ENCODE data around the gene PRPF4. TPM values are rescaled to one million over a fixed set of nuclear protein-coding genes. Genes with fewer than 3 reads are reported as not detected.

PRPF4 gene
- total RNA-seq, 1 experiment from 2014 or later: 32.4 TPM

- Mint-ChIP-seq H3K27me3 (ENCODE audit: low read depth) (no peaks in the 10 kb centered on the region), H3K4me1 (no peaks in the 10 kb centered on the region), H3K9me3 (no peaks in the 10 kb centered on the region), H3K36me3 (no peaks in the 10 kb centered on the region), H3K4me3 (no peak overlapping the region), H3K27ac (no peak overlapping the region)
- ATAC-seq (no peak), DNase-seq (ENCODE audit: low spot score) (no peak)
- ChIA-PET POLR2A (interaction anchor here (0.5 kb wide), 1 partner anchor 16 kb away, joined by 5 read pairs; the partner anchor contains the start of genes FKBP15 and SLC31A1), CTCF (no interaction called here)
- no peak for TF ChIP-seq NFATC4 (CRISPR knock-in tag; IDR thresholded peaks at IDR 0.05)
- TF ChIP-seq ATF6 (CRISPR knock-in tag; IDR thresholded peaks at IDR 0.05): no peak
- no peak for TF ChIP-seq RELA (CRISPR knock-in tag; IDR thresholded peaks at IDR 0.05; ENCODE audit: borderline replicate concordance)
- TF ChIP-seq SMAD4 (CRISPR knock-in tag; IDR thresholded peaks at IDR 0.05): no peak
- TF ChIP-seq E2F1 (CRISPR knock-in tag; IDR thresholded peaks at IDR 0.05): no peak
- no peak for TF ChIP-seq ZNF416 (CRISPR knock-in tag; IDR thresholded peaks at IDR 0.05)
- no peak for TF ChIP-seq TP53 (CRISPR knock-in tag; IDR thresholded peaks at IDR 0.05)
- TF ChIP-seq KAT7 (CRISPR knock-in tag; IDR thresholded peaks at IDR 0.05; ENCODE audit: borderline replicate concordance): no peak
- no peak for TF ChIP-seq ATF1 (CRISPR knock-in tag; IDR thresholded peaks at IDR 0.05)
- no peak for TF ChIP-seq NR2C2 (CRISPR knock-in tag; IDR thresholded peaks at IDR 0.05)
- TF ChIP-seq ERG (CRISPR knock-in tag; IDR thresholded peaks at IDR 0.05): no peak
- no peak for TF ChIP-seq ZNF425 (CRISPR knock-in tag; conservative IDR thresholded peaks at IDR 0.05)
- no peak for TF ChIP-seq IRF1 (CRISPR knock-in tag; IDR thresholded peaks at IDR 0.05)
- no peak for TF ChIP-seq OVOL2 (CRISPR knock-in tag; IDR thresholded peaks at IDR 0.05; ENCODE audit: borderline replicate concordance)
Measured at GRCh38 chr9:113237026-113237425, 38.4 kb upstream of the PRPF4 start.

- Mint-ChIP-seq H3K27ac (no peak overlapping the region), H3K4me1 (no peaks in the 10 kb centered on the region), H3K36me3 (no peaks in the 10 kb centered on the region), H3K4me3 (no peak overlapping the region), H3K9me3 (no peaks in the 10 kb centered on the region), H3K27me3 (ENCODE audit: low read depth) (no peaks in the 10 kb centered on the region)
- TF ChIP-seq NR3C1 (CRISPR knock-in tag; conservative IDR thresholded peaks at IDR 0.05; ENCODE audit: low read depth) (no peak), ZSCAN18 (CRISPR knock-in tag; IDR thresholded peaks at IDR 0.05) (no peak)
- ChIA-PET CTCF (no interaction called here), POLR2A (no interaction called here)
- no peak for DNase-seq (ENCODE audit: low spot score)
- ATAC-seq: no peak
Measured at GRCh38 chr9:113238202-113238858, 37.1 kb upstream of the PRPF4 start.

Data from WTC11 (cell line).